NCI-H2081 (cell line): ENCODE results near the gene TRIM10.
"Not testable (repeated sequence)": the region's sequence is repeated elsewhere in the genome, so short reads cannot be mapped to it uniquely, and the experiment has no call there.

Experiments
- DNase-seq, 2 experiments: peaks; one replicate each; lab custom pipeline; 2025; lab: John Stamatoyannopoulos, UW

TRIM10 gene

GRCh38 chr6:30127238-30128093 is 33.5 kb downstream of the TRIM10 start:
- DNase-seq, result no peak

DNA sequence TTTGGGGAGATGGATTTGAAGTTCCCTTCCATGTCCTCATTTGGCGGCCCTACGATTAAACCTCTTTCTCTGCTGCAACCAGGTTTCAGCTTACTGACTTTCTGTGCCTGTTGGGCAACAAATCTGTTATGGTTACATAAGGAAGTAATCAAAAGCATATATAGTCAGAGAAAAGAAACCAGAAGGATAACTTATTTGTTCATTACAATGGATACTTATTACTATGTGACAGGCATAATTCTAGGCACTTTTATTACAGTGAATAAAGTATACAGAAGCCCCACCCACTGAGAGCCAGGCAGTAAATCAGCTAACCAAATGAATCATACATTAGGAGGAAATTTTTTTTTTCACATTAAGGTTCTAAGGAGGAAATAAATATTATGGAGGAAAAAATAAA is 38.5 kb downstream of the TRIM10 start:
- no peak for DNase-seq

GRCh38 chr6:30121446-30122366 is 39.3 kb downstream of the TRIM10 start:
- no peak for DNase-seq

- DNase-seq, result not testable (repeated sequence)
Observed at GRCh38 chr6:30118691-30119090, 42.3 kb downstream of the TRIM10 start.

GRCh38 chr6:30116724-30117123 is 44.3 kb downstream of the TRIM10 start:
- no peak for DNase-seq

- DNase-seq, result no peak
Observed at GRCh38 chr6:30113841-30114240, 47.2 kb downstream of the TRIM10 start.

- no peak for DNase-seq
Observed at GRCh38 chr6:30113003-30113759, 47.8 kb downstream of the TRIM10 start, which contains the start of gene TRIM31. TSS of gene TRIM31 (minus strand) at chr6:30113090. CDS start at chr6:30112805, 285 bp downstream.

- no peak for DNase-seq
Observed at GRCh38 chr6:30112402-30112994, 48.5 kb downstream of the TRIM10 start.

DNA sequence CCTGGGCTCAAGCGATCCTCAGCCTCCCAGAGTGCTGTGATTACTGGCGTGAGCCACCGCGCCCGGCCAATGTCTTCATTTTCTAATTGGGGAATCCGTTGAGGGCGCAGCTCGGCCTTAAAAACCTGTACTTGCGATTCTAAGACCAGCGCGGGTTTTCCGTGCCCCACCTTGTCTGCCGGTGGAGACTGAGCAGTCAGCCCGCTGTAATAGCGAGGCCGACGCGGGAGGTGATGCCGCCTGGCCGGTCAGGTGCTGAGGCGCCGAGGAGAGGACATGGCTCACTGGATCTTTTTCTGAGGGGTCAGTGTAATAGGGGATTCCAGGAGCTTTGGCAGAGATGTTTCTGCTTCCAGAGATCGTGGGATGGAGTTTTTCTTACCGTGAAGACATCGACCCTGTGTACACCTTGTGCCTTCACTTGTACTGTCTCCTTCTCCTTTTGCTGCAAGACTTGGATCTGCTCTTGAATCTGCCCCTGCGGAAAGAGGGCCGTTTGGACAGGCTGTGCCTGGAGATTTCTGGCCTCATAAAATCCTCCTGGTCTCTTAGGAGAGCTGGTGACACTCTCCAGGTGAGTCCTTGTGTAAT is 49.6 kb downstream of the TRIM10 start:
- no peak for DNase-seq

DNA sequence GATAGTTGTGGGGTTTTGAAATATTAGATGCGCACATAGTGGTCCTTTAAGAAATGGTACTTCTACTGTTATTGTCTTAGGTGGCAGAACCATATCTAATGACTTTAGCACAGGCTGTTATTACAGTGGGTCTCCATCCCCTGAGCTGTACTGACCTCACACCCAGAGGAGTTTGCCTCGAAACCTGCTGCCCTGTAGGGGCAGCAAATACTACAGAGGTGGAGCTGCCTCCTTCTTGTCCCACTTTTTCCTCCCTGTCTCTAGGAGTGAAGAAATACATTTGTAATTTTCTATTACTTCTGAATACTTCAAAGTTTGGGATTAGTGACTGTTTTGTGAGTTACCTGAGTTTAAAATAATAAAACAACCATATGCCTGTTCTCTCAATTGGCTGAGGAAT is 56.4 kb downstream of the TRIM10 start:
- DNase-seq, result no peak

DNA sequence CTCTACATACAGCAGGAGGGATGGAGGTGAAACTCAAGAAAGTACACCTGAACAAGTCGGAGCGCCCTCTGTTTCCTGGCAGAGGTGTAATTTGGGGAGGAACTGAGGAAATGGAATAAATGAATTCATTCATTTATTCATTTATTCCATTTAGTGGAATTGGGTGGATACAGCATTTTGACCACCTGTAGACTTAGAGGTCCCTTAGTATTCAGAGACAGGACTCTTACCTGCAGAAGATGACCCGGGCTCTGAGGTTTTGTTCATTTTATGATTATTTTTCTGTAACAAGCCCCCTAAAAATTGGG is 57.2 kb downstream of the TRIM10 start:
- no peak for DNase-seq

DNA sequence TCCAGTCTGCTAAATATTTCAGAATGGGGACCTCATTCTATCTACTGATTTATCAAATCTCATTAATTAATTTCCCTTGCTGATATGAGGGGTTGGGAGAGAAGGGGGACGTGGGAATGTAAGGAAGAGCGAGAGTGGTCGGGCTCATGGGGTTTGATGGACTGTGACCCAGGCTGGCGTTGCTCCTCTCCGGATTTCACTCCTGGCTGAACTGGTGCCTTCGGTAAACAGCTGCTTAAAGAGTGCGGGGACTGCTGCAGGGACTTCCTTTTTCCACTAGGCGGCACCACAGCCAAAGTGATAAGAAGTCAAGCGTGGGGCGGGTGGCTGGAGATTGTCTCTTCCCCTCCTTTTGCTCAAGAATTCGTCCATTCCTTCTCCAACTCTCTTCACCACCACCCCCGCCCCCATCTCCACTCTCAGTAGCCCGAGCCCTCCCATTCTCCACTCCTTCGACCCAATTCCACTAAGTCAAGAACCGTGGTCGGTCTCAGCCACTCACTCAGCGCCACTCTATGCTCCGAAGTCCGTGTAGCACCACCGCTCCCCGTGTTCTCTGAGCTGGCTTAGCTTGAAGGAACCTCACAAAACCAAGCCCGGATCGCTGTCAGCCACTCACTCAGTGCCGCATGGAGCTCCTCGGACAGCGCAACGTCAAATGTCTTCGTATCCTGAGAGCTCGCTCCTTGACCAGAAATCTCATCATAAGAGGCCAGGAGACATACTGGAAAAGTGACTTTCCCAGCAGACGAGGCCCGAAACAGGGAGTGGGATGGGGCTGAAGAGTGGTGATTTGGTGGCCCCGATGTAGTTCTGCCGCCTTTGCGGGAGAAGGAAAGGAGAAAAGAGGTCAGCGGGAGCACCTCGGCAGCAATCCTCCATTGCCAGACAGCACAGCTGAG is 57.8 kb downstream of the TRIM10 start:
- DNase-seq, result peak; percentile 84 to 90

- no peak for DNase-seq
Observed at GRCh38 chr6:30102414-30102969, 58.5 kb downstream of the TRIM10 start.
